HG02840 (cell line): Measurements from ENCODE around the gene AUTS2.

Experiments
- ATAC-seq: cut with Tn5 transposase; IDR thresholded peaks from one replicate; pipeline ENCODE4 v1.9.1; 2021; ENCODE audit warnings: mild to moderate bottlenecking, moderate library complexity, moderate number of reproducible peaks; ENCODE audit not compliant: unreplicated experiment, low FRiP score

AUTS2 gene

GRCh38 chr7:70132226-70132851 lies 534.1 kb downstream of the AUTS2 start:
- ATAC-seq: no peak

- ATAC-seq: no peak
Measured at GRCh38 chr7:70132852-70133690, 534.8 kb downstream of the AUTS2 start.

- no peak for ATAC-seq
Measured at GRCh38 chr7:70134029-70134770, 535.9 kb downstream of the AUTS2 start.

GRCh38 chr7:70135656-70136055 lies 537.4 kb downstream of the AUTS2 start:
- ATAC-seq: no peak

- no peak for ATAC-seq
Measured at GRCh38 chr7:70137126-70137525, 538.9 kb downstream of the AUTS2 start.

- no peak for ATAC-seq
Measured at GRCh38 chr7:70142247-70142932, 544.1 kb downstream of the AUTS2 start.

GRCh38 chr7:70143075-70144044 lies 545.1 kb downstream of the AUTS2 start:
- no peak for ATAC-seq

- no peak for ATAC-seq
Measured at GRCh38 chr7:70148997-70149396, 550.7 kb downstream of the AUTS2 start.

GRCh38 chr7:70152313-70152712 lies 554.0 kb downstream of the AUTS2 start:
- ATAC-seq: no peak

GRCh38 chr7:70153933-70154332 lies 555.7 kb downstream of the AUTS2 start:
- ATAC-seq: no peak

GRCh38 chr7:70154521-70155180 lies 556.4 kb downstream of the AUTS2 start:
- no peak for ATAC-seq

- no peak for ATAC-seq
Measured at GRCh38 chr7:70156057-70156456, 557.8 kb downstream of the AUTS2 start.

GRCh38 chr7:70159121-70159520 lies 560.8 kb downstream of the AUTS2 start:
- ATAC-seq: no peak

GRCh38 chr7:70165477-70166170 lies 567.3 kb downstream of the AUTS2 start:
- no peak for ATAC-seq

- no peak for ATAC-seq
Measured at GRCh38 chr7:70171369-70171920, 573.2 kb downstream of the AUTS2 start.

GRCh38 chr7:70177166-70177565 lies 578.9 kb downstream of the AUTS2 start:
- no peak for ATAC-seq

- ATAC-seq: no peak
Measured at GRCh38 chr7:70178211-70178610, 579.9 kb downstream of the AUTS2 start.

- no peak for ATAC-seq
Measured at GRCh38 chr7:70178787-70179186, 580.5 kb downstream of the AUTS2 start.
